ENCODE results near the gene AOC3.
"Not testable (repeated sequence)": the region's sequence is repeated elsewhere in the genome, so short reads cannot be mapped to it uniquely, and the experiment has no call there.

Gene AOC3

DNA sequence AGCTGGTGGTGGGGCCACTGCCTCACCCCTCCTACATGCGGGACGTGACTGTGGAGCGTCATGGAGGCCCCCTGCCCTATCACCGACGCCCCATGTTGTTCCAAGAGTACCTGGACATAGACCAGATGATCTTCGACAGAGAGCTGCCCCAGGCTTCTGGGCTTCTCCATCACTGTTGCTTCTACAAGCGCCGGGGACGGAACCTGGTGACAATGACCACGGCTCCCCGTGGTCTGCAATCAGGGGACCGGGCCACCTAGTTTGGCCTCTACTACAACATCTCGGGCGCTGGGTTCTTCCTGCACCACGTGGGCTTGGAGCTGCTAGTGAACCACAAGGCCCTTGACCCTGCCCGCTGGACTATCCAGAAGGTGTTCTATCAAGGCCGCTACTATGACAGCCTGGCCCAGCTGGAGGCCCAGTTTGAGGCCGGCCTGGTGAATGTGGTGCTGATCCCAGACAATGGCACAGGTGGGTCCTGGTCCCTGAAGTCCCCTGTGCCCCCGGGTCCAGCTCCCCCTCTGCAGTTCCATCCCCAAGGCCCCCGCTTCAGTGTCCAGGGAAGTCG is 16.8 kb downstream of the AOC3 start:
- ATAC-seq, result not testable (repeated sequence)

DNA sequence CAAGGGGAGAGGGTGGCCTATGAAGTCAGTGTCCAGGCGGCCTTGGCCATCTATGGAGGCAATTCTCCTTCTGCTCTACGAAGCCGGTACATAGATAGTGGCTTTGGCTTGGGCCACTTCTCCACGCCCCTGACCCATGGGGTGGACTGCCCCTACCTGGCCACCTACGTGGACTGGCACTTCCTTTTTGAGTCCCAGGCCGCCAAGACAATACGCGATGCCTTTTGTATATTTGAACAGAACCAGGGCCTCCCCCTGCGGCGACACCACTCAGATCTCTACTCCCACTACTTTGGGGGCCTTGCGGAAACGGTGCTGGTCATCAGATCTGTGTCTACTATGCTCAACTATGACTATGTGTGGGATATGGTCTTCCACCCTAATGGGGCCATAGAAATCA is 17.3 kb downstream of the AOC3 start:
- ATAC-seq, result no peak

DNA sequence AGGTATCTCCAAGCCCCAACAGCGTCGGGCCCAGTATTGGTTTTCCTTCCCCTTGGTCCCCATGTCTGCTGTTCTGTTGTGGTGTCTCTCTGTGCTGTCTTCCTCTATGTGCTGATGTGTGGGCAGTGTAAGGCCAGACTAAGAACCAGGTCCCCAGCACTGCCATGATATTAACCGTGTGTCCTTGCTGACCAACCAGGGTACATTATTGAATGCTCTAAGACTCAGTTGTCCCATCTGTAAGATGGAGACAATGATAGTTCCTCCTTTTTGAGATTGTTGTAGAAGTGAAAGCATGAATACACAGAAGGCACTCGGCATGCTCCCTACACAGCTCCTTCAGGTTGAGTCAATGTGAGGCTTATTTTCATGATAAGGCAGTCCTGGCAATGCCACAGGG is 20.6 kb downstream of the AOC3 start:
- ATAC-seq, result no peak

DNA sequence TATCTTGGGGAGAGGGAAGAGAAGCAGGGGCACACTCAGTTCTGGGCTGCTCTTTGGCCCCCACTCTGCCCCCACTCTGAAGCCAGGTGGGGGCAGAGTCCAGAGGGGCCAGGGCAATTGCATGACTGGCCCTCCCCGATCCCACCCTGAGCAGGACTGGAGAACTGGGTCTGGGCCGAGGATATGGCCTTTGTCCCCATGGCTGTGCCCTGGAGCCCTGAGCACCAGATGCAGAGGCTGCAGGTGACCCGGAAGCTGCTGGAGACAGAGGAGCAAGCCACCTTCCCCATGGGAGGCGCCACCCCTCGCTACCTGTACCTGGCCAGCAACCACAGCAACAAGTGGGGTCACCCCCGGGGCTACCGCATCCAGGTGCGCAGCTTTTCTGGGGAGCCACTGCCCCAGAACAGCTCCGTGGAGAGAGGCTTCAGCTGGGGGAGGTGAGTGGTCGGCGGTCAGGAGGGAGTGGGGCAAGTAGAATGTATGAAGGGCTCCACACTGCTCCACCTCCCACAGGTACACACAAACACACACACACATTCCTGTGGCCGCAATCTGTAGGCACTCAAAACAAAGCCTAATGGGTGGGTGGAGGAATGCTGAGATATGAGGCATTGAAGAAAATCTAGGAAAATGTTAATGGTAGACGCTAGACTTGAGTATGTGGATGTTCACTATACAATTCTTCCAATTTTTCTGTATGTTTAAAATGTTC is 21.4 kb downstream of the AOC3 start:
- ATAC-seq, result no peak

DNA sequence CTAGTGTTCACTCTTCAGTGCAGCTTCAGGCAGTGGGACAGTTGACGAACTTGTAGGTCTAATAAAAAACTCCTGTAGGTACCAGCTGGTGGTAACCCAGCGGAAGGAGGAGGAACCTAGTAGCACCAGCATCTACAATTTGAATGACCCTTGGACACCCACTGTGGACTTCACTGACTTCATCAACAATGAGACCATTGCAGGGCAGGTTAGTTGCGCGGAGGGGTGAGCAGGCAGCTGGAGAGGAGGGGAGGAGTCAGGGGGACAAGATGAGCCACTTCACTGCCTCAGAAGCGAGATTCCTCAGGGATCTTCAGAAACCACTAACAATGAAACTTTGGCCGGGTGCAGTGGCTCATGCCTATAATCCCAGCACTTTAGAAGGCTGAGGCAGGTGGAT is 22.3 kb downstream of the AOC3 start:
- no peak for ATAC-seq

DNA sequence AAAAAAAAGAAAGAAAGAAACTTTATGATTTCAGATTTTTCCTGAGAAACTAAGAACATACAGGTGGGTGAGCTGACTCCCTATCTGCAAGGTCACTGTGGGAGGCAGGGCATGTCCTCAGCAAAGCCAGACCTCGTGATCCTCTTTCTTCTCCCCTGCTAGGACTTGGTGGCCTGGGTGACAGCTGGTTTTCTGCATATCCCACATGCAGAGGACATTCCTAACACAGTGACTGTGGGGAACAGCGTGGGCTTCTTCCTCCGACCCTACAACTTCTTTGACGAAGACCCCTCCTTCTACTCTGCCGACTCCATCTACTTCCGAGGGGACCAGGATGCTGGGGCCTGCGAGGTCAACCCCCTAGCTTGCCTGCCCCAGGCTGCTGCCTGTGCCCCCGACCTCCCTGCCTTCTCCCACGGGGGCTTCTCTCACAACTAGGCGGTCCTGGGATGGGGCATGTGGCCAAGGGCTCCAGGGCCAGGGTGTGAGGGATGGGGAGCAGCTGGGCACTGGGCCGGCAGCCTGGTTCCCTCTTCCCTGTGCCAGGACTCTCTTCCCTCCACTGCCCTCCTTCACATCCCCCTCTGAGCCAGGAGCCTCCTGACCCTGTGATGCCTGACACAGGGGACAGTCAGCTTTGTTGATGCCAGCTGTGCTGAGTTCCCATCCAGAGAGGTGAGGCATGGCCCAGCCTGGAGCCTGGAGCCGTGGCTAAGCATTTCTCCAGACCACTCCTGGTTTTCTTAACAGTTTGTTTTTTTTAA is 23.1 kb downstream of the AOC3 start:
- not testable (repeated sequence) for ATAC-seq

DNA sequence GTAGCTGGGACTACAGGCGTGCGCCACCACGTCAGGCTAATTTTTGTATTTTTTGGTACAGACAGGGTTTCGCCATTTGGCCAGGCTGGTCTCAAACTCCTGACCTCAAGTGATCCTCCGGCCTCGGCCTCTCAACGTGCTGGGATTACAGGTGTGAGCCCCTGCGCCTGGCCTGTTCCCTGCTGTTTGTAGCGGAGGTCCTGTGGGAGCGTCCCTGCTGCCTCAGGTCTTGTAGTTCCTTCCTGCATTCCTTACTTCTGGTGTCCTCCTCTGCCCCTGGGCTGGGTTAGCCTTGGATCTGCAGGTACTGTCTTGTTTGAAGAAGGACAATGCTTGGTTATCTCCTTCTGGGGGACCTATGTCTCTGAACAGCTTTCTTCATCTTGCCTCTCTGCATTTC is 26.0 kb downstream of the AOC3 start:
- no peak for ATAC-seq

DNA sequence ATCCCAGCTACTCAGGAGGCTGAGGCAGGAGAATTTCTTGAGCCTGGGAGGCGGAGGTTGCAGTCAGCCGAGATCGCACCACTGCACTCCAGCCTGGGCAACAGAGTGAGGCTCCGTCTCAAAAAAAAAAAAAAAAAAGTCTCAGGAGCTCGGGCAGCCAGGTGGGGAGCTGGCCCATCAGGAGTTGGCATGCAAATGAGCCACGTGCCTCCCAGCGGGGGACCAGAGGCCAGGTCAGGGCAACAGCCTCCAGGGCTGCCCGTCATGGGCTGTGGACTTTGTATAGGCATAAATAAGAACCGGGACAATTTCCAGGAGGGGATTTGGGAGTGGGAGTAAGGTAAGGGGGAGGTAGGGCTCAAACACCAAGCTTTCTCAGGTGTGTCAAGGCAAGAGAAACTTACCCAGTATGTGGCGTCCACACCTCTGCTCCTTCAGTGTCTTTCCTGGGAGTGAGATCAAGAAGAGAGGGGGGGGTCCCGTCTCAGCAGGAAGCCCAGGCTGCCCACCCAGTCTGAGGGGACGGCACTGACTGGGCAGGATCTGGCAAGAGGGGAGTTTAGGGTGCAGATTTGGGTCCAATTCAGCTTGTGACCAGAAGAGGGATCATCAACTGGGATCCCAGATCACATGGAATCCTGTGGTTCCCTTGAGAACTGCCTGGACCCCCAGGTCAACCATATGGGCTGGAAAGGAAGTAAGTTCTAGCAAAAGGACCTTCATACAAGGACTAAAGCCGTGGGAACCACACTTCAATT is 27.3 kb downstream of the AOC3 start:
- no peak for ATAC-seq

DNA sequence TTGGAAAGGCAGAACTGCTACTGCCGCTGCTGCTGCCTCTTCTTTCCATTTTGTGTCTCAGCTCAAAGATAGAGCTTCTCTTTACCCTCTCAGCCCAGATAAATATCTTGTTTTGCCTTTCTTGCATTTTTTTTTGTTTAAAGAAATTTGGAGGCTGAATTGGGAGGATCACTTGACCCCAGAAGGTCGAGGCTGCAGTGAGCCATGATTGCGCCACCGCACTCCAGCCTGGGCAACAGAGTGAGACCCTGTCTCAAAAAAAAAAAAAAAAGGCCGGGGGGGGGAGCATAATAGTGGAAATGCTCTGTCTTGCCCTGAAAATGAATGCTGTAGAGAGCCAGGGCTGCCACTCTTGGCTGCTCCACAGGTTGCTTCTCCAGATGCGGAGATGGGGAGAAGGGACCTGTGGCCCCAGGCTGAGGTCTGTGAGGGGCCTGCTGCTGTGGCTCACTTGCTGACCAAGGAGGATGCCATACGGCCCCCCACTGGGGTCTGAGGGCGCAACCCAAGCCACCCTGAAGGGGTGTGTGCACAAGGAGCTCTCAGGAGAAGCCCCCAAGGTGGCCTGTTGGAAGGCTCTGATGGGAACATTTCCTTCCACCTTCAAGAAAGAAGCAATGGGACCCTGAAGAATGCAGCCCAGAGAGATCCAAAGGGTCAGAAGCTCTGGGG is 28.1 kb downstream of the AOC3 start:
- ATAC-seq, result no peak

DNA sequence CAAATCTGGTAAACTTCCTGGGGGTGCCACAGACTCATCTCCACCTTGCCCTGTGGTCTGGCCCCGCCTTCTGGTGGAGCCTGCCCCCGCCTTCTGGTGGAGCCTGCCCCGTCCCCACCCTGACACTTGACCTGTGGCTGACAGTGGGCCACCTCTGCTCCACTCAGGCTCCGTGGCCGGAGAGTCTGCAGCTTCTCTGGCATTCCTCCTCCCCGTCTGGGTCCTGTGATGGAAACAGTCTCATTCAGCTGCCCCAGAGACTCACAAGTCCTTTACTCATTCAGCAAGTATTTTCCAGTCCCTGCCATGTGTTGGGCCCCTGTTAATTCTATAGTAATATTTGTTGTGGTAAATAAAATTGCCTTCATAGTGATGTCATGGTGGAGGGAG is 28.6 kb downstream of the AOC3 start:
- ATAC-seq, result no peak

DNA sequence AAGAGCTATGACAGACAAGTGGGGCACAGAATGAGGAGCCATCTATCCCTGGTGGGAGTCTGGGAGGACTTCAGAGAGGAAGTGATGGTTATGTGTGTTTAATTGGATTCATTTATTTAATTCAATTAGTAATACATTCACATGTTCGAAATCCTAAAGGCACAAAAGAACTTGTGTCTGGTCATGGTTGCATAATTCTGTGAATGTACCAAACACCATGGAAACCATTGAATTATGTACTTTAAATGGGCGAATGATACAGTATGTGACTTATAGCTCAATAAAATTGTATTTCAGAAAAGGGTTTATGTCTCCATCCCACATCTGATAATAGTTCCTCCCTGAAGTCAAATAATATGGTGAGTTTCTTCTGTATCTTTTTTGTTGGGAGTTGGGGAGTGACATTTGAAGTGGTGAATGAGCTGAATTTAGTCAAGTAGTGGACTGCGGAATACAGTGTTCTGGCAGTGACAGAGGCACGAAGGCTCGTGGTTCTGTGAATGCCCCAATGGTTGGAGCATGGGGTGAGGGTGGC is 29.8 kb downstream of the AOC3 start:
- no peak for ATAC-seq

DNA sequence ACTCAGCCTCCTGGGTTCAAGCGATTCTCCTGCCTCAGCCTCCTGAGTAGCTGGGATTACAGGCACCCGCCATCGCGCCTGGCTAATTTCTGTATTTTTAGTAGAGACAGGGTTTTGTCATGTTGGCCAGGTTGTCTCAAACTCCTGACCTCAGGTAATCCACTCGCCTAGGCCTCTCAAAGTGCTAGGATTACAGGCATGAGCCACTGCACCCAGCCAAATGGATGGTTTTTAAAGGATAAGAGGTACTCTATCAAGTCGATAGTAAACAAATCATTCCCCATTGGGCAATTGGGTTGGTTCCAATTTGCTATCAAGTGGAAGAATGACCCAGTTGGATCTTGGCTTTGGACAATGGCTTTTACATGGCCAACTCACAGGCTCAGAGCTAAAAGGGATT is 30.7 kb downstream of the AOC3 start:
- not testable (repeated sequence) for ATAC-seq

DNA sequence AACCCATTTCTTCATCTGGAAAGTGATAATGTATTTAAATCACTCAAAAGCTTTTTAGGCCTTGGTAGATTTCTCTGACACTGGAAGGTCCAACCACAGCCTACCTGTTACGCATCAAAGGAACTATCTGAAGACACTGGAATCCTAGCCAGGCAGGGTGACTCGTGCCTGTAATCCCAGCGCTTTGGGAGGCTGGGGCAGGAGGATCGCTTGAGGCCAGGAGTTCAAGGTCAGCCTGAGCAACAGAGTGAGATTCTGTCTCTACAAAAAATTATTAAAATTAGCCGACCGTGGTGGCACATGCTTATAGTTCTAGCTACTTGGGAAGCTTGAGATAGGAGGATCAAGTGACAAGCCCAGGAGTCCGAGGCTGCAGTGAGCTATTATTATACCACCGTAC is 31.2 kb downstream of the AOC3 start:
- ATAC-seq, result no peak

DNA sequence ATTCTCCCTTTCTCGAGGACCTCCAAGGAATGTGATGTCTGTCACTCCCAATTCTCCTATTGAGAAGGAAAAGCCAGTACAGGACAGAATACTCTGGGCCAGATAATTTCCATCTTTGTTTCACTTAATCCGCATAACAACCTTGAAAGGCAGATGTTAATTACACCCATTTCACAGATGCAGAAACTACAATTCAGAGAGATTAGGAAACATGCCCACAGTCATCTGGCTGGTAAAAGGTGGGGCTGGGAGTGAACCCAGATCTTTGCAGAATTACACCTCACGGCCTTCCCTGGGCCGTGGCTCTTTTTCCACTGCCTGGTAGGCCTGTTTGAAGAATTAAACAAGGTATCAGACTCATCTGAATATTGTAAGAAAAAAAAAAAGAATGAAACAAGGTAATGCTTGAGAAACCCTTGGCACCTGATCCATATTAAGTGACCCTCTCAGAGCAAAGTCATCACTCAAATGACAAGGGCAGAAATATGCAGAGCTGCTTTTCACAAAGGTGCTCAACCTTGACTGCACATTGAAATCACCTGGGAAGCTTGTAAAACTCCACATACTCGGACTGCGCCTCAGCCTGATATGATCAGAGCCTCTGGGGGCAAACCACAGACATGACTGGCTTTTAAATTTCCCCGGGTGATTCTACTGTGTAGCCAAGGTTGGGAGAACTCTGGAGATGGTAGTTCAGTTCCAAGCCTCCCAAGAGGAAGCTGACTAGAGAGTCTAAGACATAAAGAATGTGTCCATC is 33.0 kb downstream of the AOC3 start:
- no peak for ATAC-seq

DNA sequence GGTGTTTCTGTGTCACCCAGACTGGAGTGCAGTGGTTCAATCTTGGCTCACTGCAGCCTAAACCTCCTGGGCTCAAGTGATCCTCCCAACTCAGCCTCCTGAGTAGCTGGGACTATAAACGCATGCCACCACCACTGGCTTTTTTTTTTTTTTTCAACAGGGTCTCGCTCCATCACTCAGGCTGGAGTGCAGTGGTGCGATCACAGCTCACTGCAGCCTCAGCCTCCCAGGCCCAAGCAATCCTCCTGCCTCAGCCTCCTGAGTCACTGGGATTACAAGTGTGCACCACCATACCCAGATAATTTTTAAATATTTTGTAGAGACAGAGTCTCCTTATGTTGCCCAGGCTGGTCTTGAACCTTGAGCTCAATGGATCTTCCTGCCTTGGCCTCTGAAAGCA is 34.8 kb downstream of the AOC3 start:
- not testable (repeated sequence) for ATAC-seq

DNA sequence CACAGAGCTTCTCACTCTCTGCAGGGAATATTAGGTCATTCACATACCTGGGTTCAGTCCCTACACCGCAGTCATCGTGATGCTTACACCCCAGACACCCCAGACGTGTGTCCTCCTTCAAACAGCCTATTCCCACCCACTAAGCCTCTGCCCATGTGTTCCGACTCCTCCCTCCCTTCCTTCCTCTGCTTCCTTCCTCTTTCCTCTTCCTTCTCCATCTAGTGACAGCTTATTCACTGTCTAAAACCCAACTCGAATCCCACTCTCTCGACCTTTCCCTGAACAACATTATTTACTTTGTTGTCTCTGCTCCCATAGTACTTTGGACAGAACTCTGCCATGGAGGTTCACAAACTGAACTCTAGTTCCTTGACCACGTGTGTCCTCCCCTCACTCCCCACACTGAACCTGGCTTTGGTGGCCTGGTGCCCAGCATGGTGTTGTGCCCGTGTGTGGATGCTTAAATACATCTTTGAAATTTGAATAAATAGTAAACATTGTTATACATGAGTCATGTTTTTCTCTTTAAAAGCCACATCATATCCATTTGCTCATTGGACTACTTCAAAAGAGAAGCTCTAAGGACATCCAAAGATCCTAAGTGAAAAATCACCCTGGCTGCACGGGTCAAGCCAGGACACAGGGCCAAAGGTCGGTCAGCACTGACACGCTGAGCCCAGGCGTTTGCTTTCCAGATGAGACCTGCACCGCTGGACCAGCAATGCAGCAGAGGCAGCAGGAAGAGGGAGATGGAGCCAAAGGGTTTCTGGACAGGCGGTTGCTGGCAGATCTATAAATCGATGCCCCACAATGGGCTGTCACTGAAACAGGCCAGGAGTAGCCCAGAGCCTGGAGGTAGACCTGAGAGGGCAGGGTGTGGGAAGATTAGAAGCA is 35.5 kb downstream of the AOC3 start:
- ATAC-seq, result no peak

DNA sequence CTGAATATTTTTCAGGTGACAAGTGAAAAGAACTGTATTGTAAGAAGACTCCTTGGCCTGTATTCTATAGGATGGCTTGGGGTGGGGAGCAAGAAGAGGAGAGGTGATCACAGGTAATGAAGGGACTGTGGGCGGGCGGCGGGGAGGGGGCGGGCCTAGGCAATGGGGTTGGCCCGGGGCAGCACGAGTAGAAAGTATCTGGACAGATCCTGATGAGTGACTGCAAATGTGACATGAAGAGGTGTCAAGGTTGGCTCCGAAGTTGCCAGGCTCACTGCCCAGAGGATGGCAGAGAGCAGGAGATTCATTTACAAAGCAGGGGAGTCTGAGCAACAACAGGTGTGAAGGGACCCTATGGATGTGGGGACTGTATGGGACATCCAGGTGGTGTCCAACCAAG is 38.8 kb downstream of the AOC3 start:
- no peak for ATAC-seq

DNA sequence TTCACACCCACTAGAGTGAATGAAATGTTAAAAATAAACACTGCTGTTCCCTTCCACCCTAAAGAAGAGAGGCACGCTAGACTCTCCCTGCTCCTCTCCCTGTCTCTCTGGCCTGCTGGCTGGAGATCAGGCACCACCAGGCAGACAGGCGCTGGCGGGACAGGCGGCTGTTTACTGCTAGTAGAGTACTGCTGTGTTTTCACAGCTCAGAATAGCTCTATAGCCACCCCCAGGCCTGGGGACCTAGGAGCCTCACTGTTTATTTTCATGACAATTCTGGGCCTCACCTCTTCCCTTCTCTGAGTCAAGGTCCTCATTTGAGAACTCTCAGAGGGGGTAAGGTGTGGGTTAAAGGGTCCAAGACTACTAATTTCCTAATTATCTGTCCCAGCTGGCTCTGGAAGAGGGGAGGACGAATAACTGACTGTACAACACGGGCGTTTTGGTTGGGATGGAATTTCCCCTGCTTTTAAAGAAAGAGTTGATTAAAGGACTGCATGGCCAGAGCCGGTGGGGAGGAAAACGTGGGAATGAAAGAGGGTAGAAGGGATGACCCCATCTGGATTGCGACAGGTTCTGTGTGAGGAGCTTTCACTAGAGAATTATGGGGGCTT is 40.6 kb downstream of the AOC3 start:
- ATAC-seq, result no peak

DNA sequence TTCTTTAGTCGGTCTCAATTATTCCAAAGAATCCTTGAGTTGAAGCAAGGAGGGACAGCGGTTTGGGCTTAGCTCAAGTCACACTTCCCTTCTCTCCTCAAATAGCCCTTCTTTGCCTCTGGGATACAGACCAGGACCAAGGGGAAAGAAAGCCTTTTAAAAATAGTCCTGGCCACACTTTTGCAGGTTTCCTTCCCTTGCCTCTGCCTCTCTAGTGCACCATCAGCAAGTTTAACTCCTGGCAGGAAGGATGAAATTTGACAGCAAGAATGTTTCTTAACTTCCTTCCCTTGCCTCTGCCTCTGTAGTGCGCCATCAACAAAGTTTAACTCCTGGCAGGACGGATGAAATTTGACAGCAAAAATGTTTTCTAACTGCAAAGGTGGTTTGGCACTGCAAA is 42.4 kb downstream of the AOC3 start:
- no peak for ATAC-seq

Measured in activated CD4-positive, CD25-positive, alpha-beta regulatory T cell treated with anti-CD3 and anti-CD28 coated beads, Interleukin-2, amount 50 U/mL, for 24 hours (primary cell).